ENCODE measurements around the gene SPEM1. TPM values are rescaled to one million over a fixed set of nuclear protein-coding genes. Genes with fewer than 3 reads are reported as not detected.

SPEM1 gene
- total RNA-seq, 1 donor from 2014 or later: 0.23 TPM

GRCh38 chr17:7384489-7385081 is 35.5 kb upstream of the SPEM1 start:
- H3K79me2 ChIP-seq (ENCODE audit: insufficient read depth, low read length): no peaks in the 10 kb centered on the region
- H3K9me3 ChIP-seq (ENCODE audit: insufficient read depth, low read depth, low read length): peaks cover 2% of the 10 kb centered on the region
- peak overlapping the region; percentile 50 for H3K9ac ChIP-seq (ENCODE audit: low read length)
- H4K20me1 ChIP-seq (ENCODE audit: insufficient read depth, low read length): peaks cover 15% of the 10 kb centered on the region
- H3K27ac ChIP-seq (ENCODE audit: low read depth, low read length): no peak overlapping the region
- H3K4me3 ChIP-seq (ENCODE audit: insufficient read depth, low read depth, low read length): peak overlapping the region; percentile 57
- no peak overlapping the region for H3K27ac Mint-ChIP-seq (ENCODE audit: unreplicated experiment)
- FAIRE-seq (no peak), DNase-seq (ENCODE audit: low read depth) (no peak)
- peaks cover 8% of the 10 kb centered on the region for H3K36me3 ChIP-seq (ENCODE audit: insufficient read depth, low read length)
- H3K4me1 Mint-ChIP-seq (ENCODE audit: low read depth, unreplicated experiment): no peaks in the 10 kb centered on the region
- peaks cover 9% of the 10 kb centered on the region for H3K36me3 Mint-ChIP-seq (ENCODE audit: low read depth, unreplicated experiment)
- H3K4me1 ChIP-seq (ENCODE audit: insufficient read depth, low read length): peaks cover 19% of the 10 kb centered on the region
- H3K27me3 Mint-ChIP-seq (ENCODE audit: low read depth, unreplicated experiment): peaks cover 24% of the 10 kb centered on the region
- H2AFZ ChIP-seq (ENCODE audit: low read depth, low read length): peak overlapping the region; percentile 69
- H3K4me3 Mint-ChIP-seq (ENCODE audit: unreplicated experiment): no peak overlapping the region
- TF ChIP-seq EZH2 (IDR thresholded peaks at IDR 0.05; ENCODE audit: insufficient read depth, low read length) (no peak), CTCF (IDR thresholded peaks at IDR 0.05; ENCODE audit: insufficient read depth, low read depth, low read length) (no peak)
- peak overlapping the region; percentile 93 for H3K4me2 ChIP-seq (ENCODE audit: low read length)
- H3K9me3 Mint-ChIP-seq (ENCODE audit: unreplicated experiment): peaks cover 7% of the 10 kb centered on the region
- peaks cover 39% of the 10 kb centered on the region for H3K27me3 ChIP-seq (ENCODE audit: insufficient read depth, low read length)

GRCh38 chr17:7388856-7389255 is 31.3 kb upstream of the SPEM1 start:
- Mint-ChIP-seq H3K27me3 (ENCODE audit: low read depth, unreplicated experiment) (no peaks in the 10 kb centered on the region), H3K4me3 (ENCODE audit: unreplicated experiment) (no peak overlapping the region), H3K27ac (ENCODE audit: unreplicated experiment) (no peak overlapping the region), H3K4me1 (ENCODE audit: low read depth, unreplicated experiment) (peaks cover 4% of the 10 kb centered on the region), H3K36me3 (ENCODE audit: low read depth, unreplicated experiment) (peaks cover 23% of the 10 kb centered on the region), H3K9me3 (ENCODE audit: unreplicated experiment) (peaks cover 2% of the 10 kb centered on the region)
- DNase-seq (ENCODE audit: low read depth) (no peak), FAIRE-seq (no peak)
- H3K36me3 ChIP-seq (ENCODE audit: insufficient read depth, low read length): peaks cover 25% of the 10 kb centered on the region
- peaks cover 3% of the 10 kb centered on the region for H3K27me3 ChIP-seq (ENCODE audit: insufficient read depth, low read length)
- no peak overlapping the region for H3K9ac ChIP-seq (ENCODE audit: low read length)
- TF ChIP-seq CTCF (IDR thresholded peaks at IDR 0.05; ENCODE audit: insufficient read depth, low read depth, low read length) (no peak), EZH2 (IDR thresholded peaks at IDR 0.05; ENCODE audit: insufficient read depth, low read length) (no peak)
- no peaks in the 10 kb centered on the region for H3K9me3 ChIP-seq (ENCODE audit: insufficient read depth, low read depth, low read length)
- H4K20me1 ChIP-seq (ENCODE audit: insufficient read depth, low read length): peaks cover 41% of the 10 kb centered on the region
- no peak overlapping the region for H2AFZ ChIP-seq (ENCODE audit: low read depth, low read length)
- H3K4me1 ChIP-seq (ENCODE audit: insufficient read depth, low read length): peaks cover 13% of the 10 kb centered on the region
- no peak overlapping the region for H3K4me2 ChIP-seq (ENCODE audit: low read length)
- peaks cover 19% of the 10 kb centered on the region for H3K79me2 ChIP-seq (ENCODE audit: insufficient read depth, low read length)
- no peak overlapping the region for H3K4me3 ChIP-seq (ENCODE audit: insufficient read depth, low read depth, low read length)
- no peak overlapping the region for H3K27ac ChIP-seq (ENCODE audit: low read depth, low read length)

Data from astrocyte (in vitro differentiated cells and primary cell).